GM12878 (cell line): ENCODE data around the gene COL4A3. TPM values are rescaled to one million over a fixed set of nuclear protein-coding genes. Genes with fewer than 3 reads are reported as not detected.

Experiments used
- ATAC-seq: fragments of 200-7000 bp; cut with Tn5 transposase; 3 replicates; pipeline ENCODE4 v1.9.1; 2020; ENCODE audit warnings: mild to moderate bottlenecking, moderate library complexity
- BruUV-seq: library from RNA; stranded (reverse); fragments of 400-500 nt; replicated peaks from 2 replicates; lab custom pipeline; 2021; lab: Mats Ljungman, UMichigan
- CTCF ChIA-PET: fragments of 300-600 bp; sonication (Branson Sonifier 250); formaldehyde crosslinking; extraction: SDS; loops from one replicate; lab custom pipeline; 2021; ENCODE audit warnings: inconsistent platforms; lab: Yijun Ruan, JAX
- POLR2A ChIA-PET: fragments of 350-600 bp; formaldehyde crosslinking; extraction: SDS; loops from one replicate; lab custom pipeline; 2021; ENCODE audit warnings: inconsistent platforms; lab: Charles Lee
- RAD21 ChIA-PET: fragments of 300-600 bp; sonication (Branson Sonifier 250); formaldehyde crosslinking; loops from one replicate; lab custom pipeline; 2023; ENCODE audit warnings: antibody characterized with exemption; ENCODE audit not compliant: unreplicated experiment; lab: Charles Lee
- SMC1A ChIA-PET: fragments of 300-600 bp; sonication (Branson Sonifier 250); formaldehyde crosslinking; loops from one replicate; lab custom pipeline; 2023; ENCODE audit not compliant: unreplicated experiment, uncharacterized antibody; lab: Charles Lee
- DNase-seq: peaks from one replicate; pipeline ENCODE4 v3.0.0-alpha.2; 2011; ENCODE audit warnings: low read depth, low spot score
- FAIRE-seq: peaks from 3 replicates; lab custom pipeline; 2011; peaks lifted over from hg19 to GRCh38; lab: Jason Lieb, UNC
- H2AFZ ChIP-seq: 2 replicates; pipeline ENCODE4 v1.6.0; 2011; ENCODE audit warnings: low read depth, low read length, control low read depth; ENCODE audit not compliant: control insufficient read depth
- H3K27ac ChIP-seq: 2 replicates; pipeline ENCODE4 v1.5.1; 2011; ENCODE audit warnings: control low read depth; ENCODE audit not compliant: control insufficient read depth, insufficient read depth
- H3K27me3 ChIP-seq, 2 experiments: replicated peaks in 1 of 2; 2 replicates each; pipeline versions ENCODE4 v1.6.0 to v1.6.1; 2011; ENCODE audit warnings: low read length in 1 of 2; ENCODE audit not compliant: control insufficient read depth in 2 of 2, insufficient read depth in 2 of 2
- H3K36me3 ChIP-seq, 2 experiments: 2 replicates each; pipeline ENCODE4 v1.5.1; 2011; ENCODE audit warnings: low read length in 1 of 2; ENCODE audit not compliant: control insufficient read depth in 2 of 2, insufficient read depth in 2 of 2
- H3K4me1 ChIP-seq: 2 replicates; pipeline ENCODE4 v1.6.1; 2011; ENCODE audit warnings: mild to moderate bottlenecking, low read length, moderate library complexity, mixed read lengths; ENCODE audit not compliant: control insufficient read depth, insufficient read depth
- H3K4me2 ChIP-seq: 2 replicates; pipeline ENCODE4 v1.6.0; 2011; ENCODE audit warnings: control low read depth; ENCODE audit not compliant: control insufficient read depth, insufficient read depth
- H3K4me3 ChIP-seq: fragments of 200-600 bp; sonication (generic); 2 replicates; pipeline ENCODE4 v1.5.1; 2016
- H3K79me2 ChIP-seq: 2 replicates; pipeline ENCODE4 v1.6.0; 2011; ENCODE audit warnings: low read length; ENCODE audit not compliant: control insufficient read depth, insufficient read depth
- H3K9ac ChIP-seq: 2 replicates; pipeline ENCODE4 v1.8.0; 2011; ENCODE audit warnings: low read length, control low read depth, mixed read lengths; ENCODE audit not compliant: control insufficient read depth, insufficient read depth
- H3K9me3 ChIP-seq: replicated peaks from 3 replicates; pipeline ENCODE4 v1.5.1; 2011; ENCODE audit warnings: mild to moderate bottlenecking, low read length; ENCODE audit not compliant: control insufficient read depth, insufficient read depth
- H4K20me1 ChIP-seq: 2 replicates; pipeline ENCODE4 v1.6.0; 2011; ENCODE audit not compliant: control insufficient read depth, insufficient read depth
- NR2F1 ChIP-seq: fragments of 450-650 bp; conservative IDR thresholded peaks from 2 replicates; pipeline ENCODE4 v1.6.1; 2017; ENCODE audit warnings: mild to moderate bottlenecking
- ZNF217 ChIP-seq: fragments of 450-650 bp; IDR thresholded peaks from 2 replicates; pipeline ENCODE4 v1.6.1; 2017; ENCODE audit warnings: antibody characterized with exemption, mild to moderate bottlenecking
- ZNF24 ChIP-seq: fragments of 450-650 bp; IDR thresholded peaks from 2 replicates; pipeline ENCODE4 v1.6.1; 2017; ENCODE audit warnings: antibody characterized with exemption, mild to moderate bottlenecking
- ZSCAN29 ChIP-seq: fragments of 450-650 bp; IDR thresholded peaks from 2 replicates; pipeline ENCODE4 v1.6.1; 2017; ENCODE audit warnings: mild to moderate bottlenecking, moderate library complexity
- WGBS: methylation state at CpG from one replicate; pipeline ENCODE4 v1.1.6; 2016; ENCODE audit warnings: low lambda C conversion rate; ENCODE audit not compliant: insufficient replicate concordance, insufficient coverage; ENCODE audit errors: missing lambda C conversion rate; 5-methylcytosine and 5-hydroxymethylcytosine counted together
- in situ Hi-C: fragments of 300-500 bp; cut with MboI; formaldehyde crosslinking; loops from 9 replicates; pipeline ENCODE4 v1.14.3; 2018; ENCODE audit warnings: mixed read lengths
- intact Hi-C: fragments of 100-400 bp; cut with micrococcal nuclease; formaldehyde crosslinking; loops from one replicate; pipeline ENCODE4 v1.14.2; 2022; ENCODE audit not compliant: unreplicated experiment
- polyA plus RNA-seq, 11 experiments: library from polyadenylated mRNA; depleted of rRNA in 4 of 11; unstranded in 6 of 11; stranded (reverse) in 5 of 11; fragments of >200 nt; fragmentation: Nextera tagmentation in 4 of 11; fragmentation: Illumina TruSeq in 1 of 11; extraction: Ambion mirVana in 4 of 11; extraction: Trizol in 1 of 11; gene quantifications; 1 replicate in 1 of 11; 2 replicates in 10 of 11; pipeline versions ENCODE4 v1.2.1 to v1.2.3, GENCODE V29; 2011 to 2016; ENCODE audit warnings: inconsistent platforms in 2 of 11, missing spikeins in 2 of 11, low read depth in 1 of 11
- total RNA-seq, 4 experiments: library from RNA; depleted of rRNA in 3 of 4; stranded (reverse); fragments of >200 nt in 3 of 4; fragmentation: Illumina TruSeq in 1 of 4; extraction: Trizol in 1 of 4; gene quantifications; 2 replicates each; pipeline versions ENCODE4 v1.2.1 to v1.2.3, GENCODE V29; 2013 to 2021
- TF ChIP-seq, protein P1 (sequence below): fragments of 450-650 bp; formaldehyde crosslinking; IDR thresholded peaks from 2 replicates; pipeline ENCODE4 v1.4.0; 2020; ENCODE audit warnings: mild to moderate bottlenecking, moderate library complexity

COL4A3 gene
- total and polyA plus RNA-seq, 10 of the 15 experiments (the other 5 are each of a cell fraction or from before 2014, with no cell fraction given): 0.34 to 10.5 (median 3.8) TPM

DNA sequence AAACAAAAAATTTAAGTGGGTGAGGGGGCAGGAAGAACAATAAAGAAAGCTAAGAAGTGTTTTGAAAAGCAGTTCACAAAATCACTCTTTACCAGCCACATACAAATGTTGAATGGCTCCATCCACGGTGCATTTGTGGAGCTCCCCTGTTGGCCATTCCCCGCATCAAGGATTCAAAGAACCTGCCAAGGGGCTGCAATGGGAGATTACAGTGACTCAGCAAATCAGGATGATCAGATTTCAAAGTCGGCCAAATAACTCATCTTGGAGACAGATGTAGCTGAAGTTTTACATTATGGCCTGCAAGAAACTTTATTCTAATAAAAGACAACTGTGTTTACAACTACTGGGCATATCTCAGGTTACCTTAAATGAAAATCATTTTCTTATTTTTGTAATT, 26.9 kb downstream of the COL4A3 start:
- Histone ChIP-seq H3K4me1 (no peaks in the 10 kb centered on the region), H3K4me3 (no peak overlapping the region), H3K4me2 (no peak overlapping the region), H3K27me3 (no peaks in the 10 kb centered on the region; a peak in 1 of 4 replicates), H3K36me3 (no peaks in the 10 kb centered on the region), H2AFZ (no peak overlapping the region), H3K9me3 (no peaks in the 10 kb centered on the region), H3K27ac (no peak overlapping the region), H4K20me1 (no peaks in the 10 kb centered on the region), H3K79me2 (no peaks in the 10 kb centered on the region), H3K9ac (no peak overlapping the region)
- TF ChIP-seq ZNF217 (no peak), NR2F1 (no peak), ZNF24 (no peak), ZSCAN29 (no peak)
- TF ChIP-seq, protein P1, sequence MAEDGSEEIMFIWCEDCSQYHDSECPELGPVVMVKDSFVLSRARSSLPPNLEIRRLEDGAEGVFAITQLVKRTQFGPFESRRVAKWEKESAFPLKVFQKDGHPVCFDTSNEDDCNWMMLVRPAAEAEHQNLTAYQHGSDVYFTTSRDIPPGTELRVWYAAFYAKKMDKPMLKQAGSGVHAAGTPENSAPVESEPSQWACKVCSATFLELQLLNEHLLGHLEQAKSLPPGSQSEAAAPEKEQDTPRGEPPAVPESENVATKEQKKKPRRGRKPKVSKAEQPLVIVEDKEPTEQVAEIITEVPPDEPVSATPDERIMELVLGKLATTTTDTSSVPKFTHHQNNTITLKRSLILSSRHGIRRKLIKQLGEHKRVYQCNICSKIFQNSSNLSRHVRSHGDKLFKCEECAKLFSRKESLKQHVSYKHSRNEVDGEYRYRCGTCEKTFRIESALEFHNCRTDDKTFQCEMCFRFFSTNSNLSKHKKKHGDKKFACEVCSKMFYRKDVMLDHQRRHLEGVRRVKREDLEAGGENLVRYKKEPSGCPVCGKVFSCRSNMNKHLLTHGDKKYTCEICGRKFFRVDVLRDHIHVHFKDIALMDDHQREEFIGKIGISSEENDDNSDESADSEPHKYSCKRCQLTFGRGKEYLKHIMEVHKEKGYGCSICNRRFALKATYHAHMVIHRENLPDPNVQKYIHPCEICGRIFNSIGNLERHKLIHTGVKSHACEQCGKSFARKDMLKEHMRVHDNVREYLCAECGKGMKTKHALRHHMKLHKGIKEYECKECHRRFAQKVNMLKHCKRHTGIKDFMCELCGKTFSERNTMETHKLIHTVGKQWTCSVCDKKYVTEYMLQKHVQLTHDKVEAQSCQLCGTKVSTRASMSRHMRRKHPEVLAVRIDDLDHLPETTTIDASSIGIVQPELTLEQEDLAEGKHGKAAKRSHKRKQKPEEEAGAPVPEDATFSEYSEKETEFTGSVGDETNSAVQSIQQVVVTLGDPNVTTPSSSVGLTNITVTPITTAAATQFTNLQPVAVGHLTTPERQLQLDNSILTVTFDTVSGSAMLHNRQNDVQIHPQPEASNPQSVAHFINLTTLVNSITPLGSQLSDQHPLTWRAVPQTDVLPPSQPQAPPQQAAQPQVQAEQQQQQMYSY (CRISPR knock-in tag): no peak
- FAIRE-seq: no peak
- ChIA-PET CTCF (no interaction called here), POLR2A (no interaction called here), RAD21 (no interaction called here), SMC1A (no interaction called here)
- DNase-seq: no peak
- ATAC-seq: no peak
- in situ Hi-C loops: no loop called here
- WGBS: 95% methylated on average over 3 of the region's 3 CpGs
- BruUV-seq: no TSS peak
- intact Hi-C loops: no loop called here
